ENCODE measurements around the gene NCOR2.
"Not testable (repeated sequence)": the region's sequence is repeated elsewhere in the genome, so short reads cannot be mapped to it uniquely, and the experiment has no call there.

NCOR2 gene

GRCh38 chr12:124593851-124594401 lies 26.5 kb upstream of the NCOR2 start:
- H3K4me3 ChIP-seq (ENCODE audit: low read length), result no peak overlapping the region
- H3K36me3 ChIP-seq (ENCODE audit: control insufficient read depth, insufficient read depth, low read length), result no peaks in the 10 kb centered on the region
- H3K9me3 ChIP-seq (ENCODE audit: control insufficient read depth, low read length), result no peaks in the 10 kb centered on the region
- peaks cover 17% of the 10 kb centered on the region for H3K4me1 ChIP-seq (ENCODE audit: control insufficient read depth, insufficient read depth, low read length)
- no peaks in the 10 kb centered on the region for H3K27me3 ChIP-seq (ENCODE audit: control insufficient read depth, insufficient read depth, low read length)
- H3K9ac ChIP-seq (ENCODE audit: low read length), result no peak overlapping the region

DNA sequence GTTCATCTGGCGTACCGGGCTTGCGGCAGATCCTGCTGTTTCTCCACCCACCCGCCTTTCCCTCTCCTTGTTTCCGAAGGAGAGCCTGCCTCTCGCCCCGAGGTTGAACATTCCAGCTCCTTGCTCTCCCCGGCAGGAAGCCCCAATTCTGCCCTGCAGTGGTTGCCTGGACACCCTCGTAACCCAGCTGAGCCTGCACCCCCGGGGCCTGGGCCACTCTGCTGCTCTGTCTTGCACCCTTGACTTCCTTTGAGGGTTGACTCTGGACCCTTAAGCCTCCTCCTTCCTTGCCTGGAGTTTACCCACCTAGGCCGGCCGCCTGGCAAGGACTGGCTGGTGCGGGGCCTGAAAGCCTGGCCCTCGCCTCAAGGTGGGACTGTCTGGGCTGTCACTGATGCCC lies 25.8 kb upstream of the NCOR2 start:
- Histone ChIP-seq H3K4me3 (ENCODE audit: low read length) (no peak overlapping the region), H3K9ac (ENCODE audit: low read length) (no peak overlapping the region), H3K4me1 (ENCODE audit: control insufficient read depth, insufficient read depth, low read length) (peaks cover 17% of the 10 kb centered on the region), H3K9me3 (ENCODE audit: control insufficient read depth, low read length) (no peaks in the 10 kb centered on the region), H3K27me3 (ENCODE audit: control insufficient read depth, insufficient read depth, low read length) (no peaks in the 10 kb centered on the region), H3K36me3 (ENCODE audit: control insufficient read depth, insufficient read depth, low read length) (no peaks in the 10 kb centered on the region)

- H3K27me3 ChIP-seq (ENCODE audit: control insufficient read depth, insufficient read depth, low read length), result no peaks in the 10 kb centered on the region
- H3K36me3 ChIP-seq (ENCODE audit: control insufficient read depth, insufficient read depth, low read length), result no peaks in the 10 kb centered on the region
- H3K4me1 ChIP-seq (ENCODE audit: control insufficient read depth, insufficient read depth, low read length), result peaks cover 17% of the 10 kb centered on the region
- no peaks in the 10 kb centered on the region for H3K9me3 ChIP-seq (ENCODE audit: control insufficient read depth, low read length)
- H3K4me3 ChIP-seq (ENCODE audit: low read length), result no peak overlapping the region
- no peak overlapping the region for H3K9ac ChIP-seq (ENCODE audit: low read length)
These were observed 25.2 kb upstream of the NCOR2 start for GRCh38 chr12:124592481-124593160.

- Histone ChIP-seq H3K36me3 (ENCODE audit: control insufficient read depth, insufficient read depth, low read length) (no peaks in the 10 kb centered on the region), H3K9me3 (ENCODE audit: control insufficient read depth, low read length) (no peaks in the 10 kb centered on the region), H3K4me1 (ENCODE audit: control insufficient read depth, insufficient read depth, low read length) (peaks cover 21% of the 10 kb centered on the region), H3K27me3 (ENCODE audit: control insufficient read depth, insufficient read depth, low read length) (no peaks in the 10 kb centered on the region), H3K4me3 (ENCODE audit: low read length) (no peak overlapping the region), H3K9ac (ENCODE audit: low read length) (no peak overlapping the region)
These were observed 24.6 kb upstream of the NCOR2 start for GRCh38 chr12:124592050-124592449.

- Histone ChIP-seq H3K36me3 (ENCODE audit: control insufficient read depth, insufficient read depth, low read length) (no peaks in the 10 kb centered on the region), H3K4me1 (ENCODE audit: control insufficient read depth, insufficient read depth, low read length) (peaks cover 33% of the 10 kb centered on the region), H3K9ac (ENCODE audit: low read length) (no peak overlapping the region), H3K4me3 (ENCODE audit: low read length) (no peak overlapping the region), H3K9me3 (ENCODE audit: control insufficient read depth, low read length) (no peaks in the 10 kb centered on the region), H3K27me3 (ENCODE audit: control insufficient read depth, insufficient read depth, low read length) (no peaks in the 10 kb centered on the region)
These were observed 23.0 kb upstream of the NCOR2 start for GRCh38 chr12:124590447-124590846.

DNA sequence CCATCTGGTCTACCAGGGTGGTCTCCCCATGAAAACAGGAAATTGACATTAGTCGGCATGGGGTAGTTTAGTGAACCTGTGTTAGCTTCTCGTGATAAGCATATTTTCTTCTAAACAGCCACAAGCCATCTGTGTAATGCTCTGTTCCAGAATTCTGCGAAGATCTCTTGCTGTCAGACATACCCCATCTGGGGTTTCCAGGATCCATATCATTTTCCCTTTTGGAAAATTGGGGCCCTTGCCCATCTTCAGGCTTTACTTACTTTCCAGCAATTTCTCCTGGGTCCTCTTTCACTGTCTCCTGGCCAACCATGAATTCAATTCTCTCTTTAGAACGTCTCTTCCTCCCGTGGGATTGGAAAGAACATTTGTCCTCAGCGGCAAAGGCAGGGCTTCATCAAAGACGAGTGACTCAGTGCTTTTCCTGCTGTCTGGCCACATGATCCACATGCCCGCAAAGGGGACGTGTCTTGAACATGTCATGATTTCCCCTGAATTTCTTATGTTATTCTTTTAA lies 21.4 kb upstream of the NCOR2 start:
- Histone ChIP-seq H3K36me3 (ENCODE audit: control insufficient read depth, insufficient read depth, low read length) (no peaks in the 10 kb centered on the region), H3K27me3 (ENCODE audit: control insufficient read depth, insufficient read depth, low read length) (no peaks in the 10 kb centered on the region), H3K4me3 (ENCODE audit: low read length) (no peak overlapping the region), H3K9me3 (ENCODE audit: control insufficient read depth, low read length) (no peaks in the 10 kb centered on the region), H3K9ac (ENCODE audit: low read length) (no peak overlapping the region), H3K4me1 (ENCODE audit: control insufficient read depth, insufficient read depth, low read length) (peaks cover 33% of the 10 kb centered on the region)

DNA sequence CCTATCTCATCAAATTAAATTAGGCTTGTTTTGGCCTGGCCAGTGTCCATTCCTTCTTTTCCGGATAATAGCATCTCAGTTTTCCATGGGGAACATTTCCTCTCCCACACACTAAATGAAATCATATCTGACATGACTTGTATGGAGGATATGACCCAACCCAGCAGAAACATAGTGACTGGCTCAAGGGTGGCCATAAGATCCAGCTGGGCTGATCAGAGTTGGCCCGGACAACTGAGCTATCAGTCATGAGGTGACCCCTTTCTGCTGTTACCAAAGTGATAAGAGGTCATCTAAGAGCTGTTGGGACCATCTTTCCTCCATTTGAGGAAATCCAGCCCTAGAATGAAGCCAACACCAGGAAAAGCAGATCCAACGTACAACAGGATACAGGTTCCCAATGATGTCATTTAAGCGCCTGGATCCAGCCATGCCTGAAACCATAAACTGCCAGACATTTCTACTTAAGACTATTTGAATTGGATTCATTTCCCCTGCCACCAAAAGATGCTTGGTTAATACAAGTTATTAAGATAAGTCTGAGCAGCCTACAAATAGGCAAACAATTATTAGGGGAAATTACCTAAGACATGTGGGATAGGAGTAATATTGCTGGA lies 20.7 kb upstream of the NCOR2 start:
- Histone ChIP-seq H3K36me3 (ENCODE audit: control insufficient read depth, insufficient read depth, low read length) (no peaks in the 10 kb centered on the region), H3K4me1 (ENCODE audit: control insufficient read depth, insufficient read depth, low read length) (peaks cover 33% of the 10 kb centered on the region), H3K4me3 (ENCODE audit: low read length) (no peak overlapping the region), H3K27me3 (ENCODE audit: control insufficient read depth, insufficient read depth, low read length) (no peaks in the 10 kb centered on the region), H3K9ac (ENCODE audit: low read length) (no peak overlapping the region), H3K9me3 (ENCODE audit: control insufficient read depth, low read length) (no peaks in the 10 kb centered on the region)

- no peaks in the 10 kb centered on the region for H3K27me3 ChIP-seq (ENCODE audit: control insufficient read depth, insufficient read depth, low read length)
- H3K9ac ChIP-seq (ENCODE audit: low read length), result peak overlapping the region; percentile 31
- peaks cover 27% of the 10 kb centered on the region for H3K4me1 ChIP-seq (ENCODE audit: control insufficient read depth, insufficient read depth, low read length)
- H3K36me3 ChIP-seq (ENCODE audit: control insufficient read depth, insufficient read depth, low read length), result no peaks in the 10 kb centered on the region
- no peaks in the 10 kb centered on the region for H3K9me3 ChIP-seq (ENCODE audit: control insufficient read depth, low read length)
- no peak overlapping the region for H3K4me3 ChIP-seq (ENCODE audit: low read length)
These were observed 19.3 kb upstream of the NCOR2 start for GRCh38 chr12:124586756-124587155.

DNA sequence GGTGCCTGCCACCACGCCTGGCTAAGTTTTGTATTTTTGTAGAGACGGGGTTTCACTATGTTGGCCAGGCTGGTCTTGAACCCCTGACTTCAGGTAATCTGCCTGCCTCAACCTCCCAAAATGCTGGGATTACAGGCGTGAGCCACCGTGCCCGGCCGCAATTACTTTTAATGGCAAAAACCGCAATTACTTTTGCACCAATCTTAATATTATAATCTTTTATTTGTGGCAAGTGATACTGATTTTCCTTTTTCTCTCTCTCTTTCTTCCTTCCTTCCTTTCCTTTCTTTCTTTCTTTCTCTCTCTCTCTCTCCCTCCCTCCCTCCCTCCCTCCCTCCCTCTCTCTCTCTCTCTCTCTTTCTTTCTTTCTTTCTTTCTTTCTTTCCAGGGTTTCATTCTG lies 17.1 kb upstream of the NCOR2 start:
- H3K9me3 ChIP-seq (ENCODE audit: control insufficient read depth, low read length); H3K36me3 ChIP-seq (ENCODE audit: control insufficient read depth, insufficient read depth, low read length); H3K27me3 ChIP-seq (ENCODE audit: control insufficient read depth, insufficient read depth, low read length); H3K9ac ChIP-seq (ENCODE audit: low read length); H3K4me3 ChIP-seq (ENCODE audit: low read length): not testable (repeated sequence)
- peaks cover 31% of the 10 kb centered on the region for H3K4me1 ChIP-seq (ENCODE audit: control insufficient read depth, insufficient read depth, low read length)

DNA sequence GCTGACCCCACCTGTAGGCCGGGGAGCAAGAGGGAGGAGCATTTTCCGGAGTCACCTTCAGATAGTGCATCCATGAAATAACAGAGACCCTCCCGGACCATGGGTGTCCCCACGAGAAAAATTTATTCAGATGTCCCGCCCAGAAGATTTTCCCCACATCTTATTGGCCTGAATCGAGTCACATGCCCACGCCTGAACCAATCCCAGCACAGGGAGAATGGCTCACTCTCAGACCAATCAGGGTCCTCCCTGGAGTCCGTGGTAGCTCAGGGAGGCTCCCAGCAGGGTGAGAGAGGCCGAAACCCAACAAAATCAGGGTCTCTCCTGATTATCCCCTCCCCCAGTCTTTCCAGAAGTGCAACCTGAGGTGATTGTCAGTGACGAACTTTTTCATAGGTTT lies 16.4 kb upstream of the NCOR2 start:
- Histone ChIP-seq H3K27me3 (ENCODE audit: control insufficient read depth, insufficient read depth, low read length) (no peaks in the 10 kb centered on the region), H3K36me3 (ENCODE audit: control insufficient read depth, insufficient read depth, low read length) (no peaks in the 10 kb centered on the region), H3K9ac (ENCODE audit: low read length) (no peak overlapping the region)

DNA sequence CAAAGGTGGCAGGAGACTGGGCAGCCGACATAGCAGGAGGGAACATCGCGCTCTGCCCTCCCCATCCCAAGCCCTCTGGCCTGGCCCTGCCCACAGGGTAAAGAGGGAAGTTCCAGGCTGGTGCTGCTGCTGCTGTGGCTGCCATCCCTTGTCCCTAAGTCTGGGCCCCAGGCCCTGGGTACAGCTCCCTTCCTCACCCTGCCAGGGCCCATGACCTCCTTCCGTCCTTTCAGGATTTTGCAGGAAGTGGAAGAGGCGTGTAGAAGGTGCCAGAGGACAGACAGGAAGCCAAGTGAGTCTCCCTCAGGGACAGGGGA lies 14.7 kb upstream of the NCOR2 start:
- Histone ChIP-seq H3K36me3 (ENCODE audit: control insufficient read depth, insufficient read depth, low read length) (no peaks in the 10 kb centered on the region), H3K27me3 (ENCODE audit: control insufficient read depth, insufficient read depth, low read length) (no peaks in the 10 kb centered on the region), H3K4me3 (ENCODE audit: low read length) (no peak overlapping the region), H3K9me3 (ENCODE audit: control insufficient read depth, low read length) (no peaks in the 10 kb centered on the region), H3K4me1 (ENCODE audit: control insufficient read depth, insufficient read depth, low read length) (peaks cover 32% of the 10 kb centered on the region), H3K9ac (ENCODE audit: low read length) (no peak overlapping the region)

More for the DNA sequence above, 16.4 kb upstream of the NCOR2 start:
- Histone ChIP-seq H3K4me3 (ENCODE audit: low read length) (no peak overlapping the region), H3K9me3 (ENCODE audit: control insufficient read depth, low read length) (no peaks in the 10 kb centered on the region), H3K4me1 (ENCODE audit: control insufficient read depth, insufficient read depth, low read length) (peaks cover 31% of the 10 kb centered on the region)

- Histone ChIP-seq H3K4me1 (ENCODE audit: control insufficient read depth, insufficient read depth, low read length) (peaks cover 26% of the 10 kb centered on the region), H3K9ac (ENCODE audit: low read length) (no peak overlapping the region), H3K4me3 (ENCODE audit: low read length) (no peak overlapping the region), H3K27me3 (ENCODE audit: control insufficient read depth, insufficient read depth, low read length) (no peaks in the 10 kb centered on the region), H3K9me3 (ENCODE audit: control insufficient read depth, low read length) (peaks cover 4% of the 10 kb centered on the region), H3K36me3 (ENCODE audit: control insufficient read depth, insufficient read depth, low read length) (no peaks in the 10 kb centered on the region)
These were observed 14.1 kb upstream of the NCOR2 start for GRCh38 chr12:124581307-124582107.
